SK-N-SH treated with all-trans-retinoic acid at 6 μM for 48 hours (cell line): ENCODE results near the gene HOXA13.

Experiments
- ATAC-seq: fragments of 200-7000 bp; cut with Tn5 transposase; 3 replicates; pipeline ENCODE4 v1.9.1; 2020; ENCODE audit warnings: mild to moderate bottlenecking, moderate library complexity
- BACH2 ChIP-seq: fragments of 250-450 bp; sonication (Bioruptor Pico); IDR thresholded peaks from 2 replicates; pipeline ENCODE4 v1.9.0; 2021; ENCODE audit warnings: mild to moderate bottlenecking, borderline replicate concordance
- CREB5 ChIP-seq: fragments of 250-450 bp; sonication (Bioruptor Pico); IDR thresholded peaks from 2 replicates; pipeline ENCODE4 v1.5.1; 2020; ENCODE audit warnings: low read depth, mild to moderate bottlenecking, moderate library complexity
- CSDC2 ChIP-seq: fragments of 250-450 bp; sonication (Bioruptor Pico); IDR thresholded peaks from 2 replicates; pipeline ENCODE4 v1.5.0; 2020; ENCODE audit warnings: mild to moderate bottlenecking, moderate library complexity
- CSRNP3 ChIP-seq: fragments of 250-450 bp; sonication (Bioruptor Pico); IDR thresholded peaks from 2 replicates; pipeline ENCODE4 v1.5.1; 2021; ENCODE audit warnings: mild to moderate bottlenecking, moderate library complexity
- ESRRG ChIP-seq: fragments of 250-450 bp; sonication (Bioruptor Pico); IDR thresholded peaks from 2 replicates; pipeline ENCODE4 v1.6.1; 2021; ENCODE audit warnings: mild to moderate bottlenecking
- GLIS3 ChIP-seq: fragments of 250-450 bp; sonication (Bioruptor Pico); IDR thresholded peaks from 2 replicates; pipeline ENCODE4 v1.5.0; 2020; ENCODE audit warnings: mild to moderate bottlenecking, moderate library complexity
- ISL1 ChIP-seq: fragments of 250-450 bp; sonication (Bioruptor Pico); IDR thresholded peaks from 2 replicates; pipeline ENCODE4 v2.1.2; 2022; ENCODE audit warnings: mild to moderate bottlenecking, moderate library complexity
- OSR1 ChIP-seq: fragments of 250-450 bp; sonication (Bioruptor Pico); IDR thresholded peaks from 2 replicates; pipeline ENCODE4 v1.8.0; 2022; ENCODE audit warnings: moderate library complexity, mild to moderate bottlenecking, inconsistent platforms
- PATZ1 ChIP-seq: fragments of 250-450 bp; sonication (Bioruptor Pico); IDR thresholded peaks from 2 replicates; pipeline ENCODE4 v1.8.0; 2020; ENCODE audit warnings: mild to moderate bottlenecking, moderate library complexity, borderline replicate concordance
- POU6F1 ChIP-seq: fragments of 250-450 bp; sonication (Bioruptor Pico); IDR thresholded peaks from 2 replicates; pipeline ENCODE4 v1.8.0; 2021; ENCODE audit warnings: low read depth, mild to moderate bottlenecking, moderate library complexity, borderline replicate concordance
- PPARA ChIP-seq: fragments of 250-450 bp; sonication (Bioruptor Pico); IDR thresholded peaks from 2 replicates; pipeline ENCODE4 v1.5.0; 2020; ENCODE audit warnings: mild to moderate bottlenecking, borderline replicate concordance
- SNAI2 ChIP-seq: fragments of 250-450 bp; sonication (Bioruptor Pico); IDR thresholded peaks from 2 replicates; pipeline ENCODE4 v1.5.0; 2020; ENCODE audit warnings: mild to moderate bottlenecking, moderate library complexity
- TCF4 ChIP-seq: fragments of 250-450 bp; sonication (Bioruptor Pico); IDR thresholded peaks from 2 replicates; pipeline ENCODE4 v1.8.0; 2021; ENCODE audit warnings: mild to moderate bottlenecking, moderate library complexity, borderline replicate concordance
- TOX ChIP-seq: fragments of 250-450 bp; sonication (Bioruptor Pico); IDR thresholded peaks from 2 replicates; pipeline ENCODE4 v1.8.0; 2021; ENCODE audit warnings: mild to moderate bottlenecking, moderate library complexity, borderline replicate concordance
- TSHZ2 ChIP-seq: fragments of 250-450 bp; sonication (Bioruptor Pico); IDR thresholded peaks from 2 replicates; pipeline ENCODE4 v1.5.0; 2020; ENCODE audit warnings: mild to moderate bottlenecking, moderate library complexity
- ZC3H10 ChIP-seq: fragments of 250-450 bp; sonication (Bioruptor Pico); IDR thresholded peaks from 2 replicates; pipeline ENCODE4 v1.5.1; 2021; ENCODE audit warnings: mild to moderate bottlenecking, moderate library complexity
- ZFP3 ChIP-seq: fragments of 250-450 bp; sonication (Bioruptor Pico); IDR thresholded peaks from 2 replicates; pipeline ENCODE4 v1.5.0; 2020; ENCODE audit warnings: mild to moderate bottlenecking, moderate library complexity
- ZNF565 ChIP-seq: fragments of 450-650 bp; formaldehyde crosslinking; conservative IDR thresholded peaks from 2 replicates; pipeline ENCODE4 v1.5.0; 2020; ENCODE audit warnings: low read depth, mild to moderate bottlenecking, moderate library complexity
- ZNF70 ChIP-seq: fragments of 450-650 bp; formaldehyde crosslinking; IDR thresholded peaks from 2 replicates; pipeline ENCODE4 v1.5.0; 2020; ENCODE audit warnings: mild to moderate bottlenecking, moderate library complexity
- ZNF8 ChIP-seq: fragments of 450-650 bp; formaldehyde crosslinking; IDR thresholded peaks from 2 replicates; pipeline ENCODE4 v1.5.0; 2020; ENCODE audit warnings: mild to moderate bottlenecking, moderate library complexity

The HOXA13 gene

GRCh38 chr7:27197137-27198042 lies 2.5 kb downstream of the HOXA13 start (continued):
- TF ChIP-seq ISL1 (no peak), GLIS3 (CRISPR knock-in tag) (no peak), ESRRG (CRISPR knock-in tag) (no peak), OSR1 (no peak), CSDC2 (CRISPR knock-in tag) (peak; percentile 100), TCF4 (CRISPR knock-in tag) (no peak), ZC3H10 (no peak)
- TF ChIP-seq, all 23 proteins: peak for 4

- peak; percentile 57 for ATAC-seq
- TF ChIP-seq TSHZ2 (CRISPR knock-in tag) (no peak), BACH2 (CRISPR knock-in tag) (no peak), ZC3H10 (no peak), CSRNP3 (CRISPR knock-in tag) (no peak), ZFP3 (CRISPR knock-in tag) (no peak), TCF4 (CRISPR knock-in tag) (no peak), OSR1 (no peak), PATZ1 (CRISPR knock-in tag) (no peak), ZNF565 (no peak), PPARA (CRISPR knock-in tag) (no peak), POU6F1 (CRISPR knock-in tag) (no peak), ISL1 (no peak), GLIS3 (CRISPR knock-in tag) (no peak), SNAI2 (CRISPR knock-in tag) (no peak)
Observed at GRCh38 chr7:27196287-27196767, 3.6 kb downstream of the HOXA13 start.

GRCh38 chr7:27194686-27195379 lies 5.1 kb downstream of the HOXA13 start:
- ATAC-seq = no peak

More at GRCh38 chr7:27194686-27195379, 5.1 kb downstream of the HOXA13 start:
- no peak for TF ChIP-seq ZNF70 (CRISPR knock-in tag)
- TF ChIP-seq PPARA (CRISPR knock-in tag) = no peak
- no peak for TF ChIP-seq ZNF565
- no peak for TF ChIP-seq ZNF8
- no peak for TF ChIP-seq SNAI2 (CRISPR knock-in tag)
- no peak for TF ChIP-seq POU6F1 (CRISPR knock-in tag)
- no peak for TF ChIP-seq TOX (CRISPR knock-in tag)
- no peak for TF ChIP-seq GLIS3 (CRISPR knock-in tag)
- TF ChIP-seq ISL1 = no peak
- no peak for TF ChIP-seq OSR1
- TF ChIP-seq TSHZ2 (CRISPR knock-in tag) = no peak
- no peak for TF ChIP-seq CREB5
- TF ChIP-seq ZFP3 (CRISPR knock-in tag) = no peak
